Measurements from ENCODE around the gene ST3GAL3.

Gene ST3GAL3

GRCh38 chr1:43789604-43790550, 82.5 kb downstream of the ST3GAL3 start:
- DNase-seq: no peak

DNA sequence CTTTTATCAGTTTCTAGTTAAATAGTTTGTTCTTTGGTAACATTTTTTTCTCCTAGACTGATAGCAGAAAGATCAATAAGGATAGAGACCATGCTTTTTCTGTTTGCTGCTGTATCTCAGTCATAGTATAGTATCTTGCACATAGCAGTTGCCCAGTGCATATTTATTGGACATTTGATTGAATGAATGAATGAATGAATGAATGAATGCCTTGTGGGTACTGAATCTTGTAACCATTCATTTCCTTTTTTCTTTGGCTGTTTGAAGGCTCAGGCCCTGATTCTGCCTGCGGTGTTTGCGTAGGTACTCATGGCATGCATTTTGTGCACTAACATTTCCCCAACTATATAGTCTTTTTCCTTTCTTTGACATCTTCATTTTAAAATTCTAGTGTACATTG, 83.9 kb downstream of the ST3GAL3 start:
- DNase-seq: no peak

DNA sequence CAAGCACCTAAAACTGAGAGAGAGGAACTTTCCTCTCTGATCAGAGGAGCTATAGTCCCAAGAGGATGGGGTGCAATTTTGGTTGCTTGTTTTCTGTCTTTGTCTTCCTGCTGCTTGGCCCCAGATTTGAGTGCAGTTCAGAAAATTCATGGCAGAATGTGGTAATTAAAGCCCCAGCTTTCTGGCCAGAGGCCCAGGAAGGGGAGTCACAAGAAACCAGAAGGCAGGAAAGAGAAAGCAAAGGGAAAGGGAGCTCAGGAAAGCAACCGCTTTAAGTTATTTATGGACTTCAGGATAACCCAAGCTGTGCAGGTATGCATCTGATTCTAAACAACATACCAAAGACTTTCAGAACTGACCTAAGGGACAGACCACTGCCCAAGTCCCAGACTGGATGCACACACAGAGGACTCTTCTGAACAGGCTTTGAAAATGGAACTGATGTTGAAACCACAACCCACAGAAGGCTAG, 88.8 kb downstream of the ST3GAL3 start:
- DNase-seq: peak; percentile 69

DNA sequence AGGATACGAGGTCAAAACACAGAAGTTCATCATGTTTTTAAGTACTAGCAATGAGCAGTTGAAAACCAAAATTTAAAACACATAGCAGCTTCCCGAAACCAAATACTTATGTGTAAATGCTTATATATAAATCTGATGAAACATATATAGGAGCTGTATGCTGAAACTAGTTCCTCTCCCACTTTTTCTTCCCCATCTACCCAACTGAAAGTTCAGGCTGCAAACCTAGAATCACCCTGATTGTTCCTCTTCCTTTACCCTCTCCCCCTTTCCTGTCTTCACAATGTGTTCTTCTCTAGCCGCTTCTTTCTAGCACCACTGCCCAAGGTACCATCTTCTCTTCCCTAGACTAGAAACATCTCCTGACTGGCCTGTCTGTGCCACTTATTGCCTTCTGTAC, 90.6 kb downstream of the ST3GAL3 start:
- peak; percentile 91 for DNase-seq

GRCh38 chr1:43799656-43800635, 92.6 kb downstream of the ST3GAL3 start:
- DNase-seq: no peak

- no peak for DNase-seq
These were observed 93.4 kb downstream of the ST3GAL3 start for GRCh38 chr1:43800771-43801170.

- no peak for DNase-seq
These were observed 93.9 kb downstream of the ST3GAL3 start for GRCh38 chr1:43801203-43801602.

GRCh38 chr1:43802356-43802980, 95.1 kb downstream of the ST3GAL3 start:
- no peak for DNase-seq

GRCh38 chr1:43803105-43803504, 95.8 kb downstream of the ST3GAL3 start:
- no peak for DNase-seq

GRCh38 chr1:43803646-43804045, 96.3 kb downstream of the ST3GAL3 start:
- no peak for DNase-seq

- no peak for DNase-seq
These were observed 97.2 kb downstream of the ST3GAL3 start for GRCh38 chr1:43804569-43804968.

DNA sequence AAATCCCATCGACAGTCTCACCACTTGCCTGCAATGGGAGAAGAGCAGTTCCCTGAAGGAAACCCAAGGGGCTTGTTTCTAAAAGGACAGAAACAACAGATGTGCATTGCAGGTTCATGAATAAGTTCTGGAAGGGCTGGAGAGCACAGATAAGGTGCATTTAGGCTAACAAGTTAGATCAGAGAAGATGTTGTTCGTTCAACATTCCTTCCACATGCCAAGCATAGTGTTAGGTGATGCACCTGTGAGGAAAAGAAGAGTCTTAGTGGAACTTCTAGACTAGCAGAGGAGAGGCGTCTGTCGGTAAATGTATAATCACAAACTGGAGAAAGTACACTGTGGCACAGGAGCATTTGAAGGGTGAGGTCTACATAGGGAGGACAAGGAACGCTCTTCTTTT, 98.0 kb downstream of the ST3GAL3 start:
- no peak for DNase-seq

DNA sequence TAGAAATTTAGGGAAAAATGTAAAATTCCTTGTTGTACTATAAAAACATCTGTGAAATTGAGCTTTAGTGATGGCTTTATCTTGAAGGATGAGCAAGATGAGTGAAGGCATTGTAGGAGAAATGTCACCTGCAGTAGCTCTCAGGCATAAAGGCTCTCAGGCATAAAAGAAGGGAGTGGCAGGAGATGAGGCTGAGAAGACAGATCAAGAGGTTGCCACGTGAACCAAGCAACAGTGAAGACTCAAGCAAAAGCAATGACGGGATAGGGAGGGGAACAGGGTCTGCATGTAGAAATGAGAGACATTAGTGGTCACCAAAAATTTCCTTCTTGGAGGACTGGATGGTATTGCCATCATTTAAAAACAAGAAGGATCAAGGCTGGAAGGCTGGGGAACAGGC, 98.8 kb downstream of the ST3GAL3 start:
- DNase-seq: no peak

DNA sequence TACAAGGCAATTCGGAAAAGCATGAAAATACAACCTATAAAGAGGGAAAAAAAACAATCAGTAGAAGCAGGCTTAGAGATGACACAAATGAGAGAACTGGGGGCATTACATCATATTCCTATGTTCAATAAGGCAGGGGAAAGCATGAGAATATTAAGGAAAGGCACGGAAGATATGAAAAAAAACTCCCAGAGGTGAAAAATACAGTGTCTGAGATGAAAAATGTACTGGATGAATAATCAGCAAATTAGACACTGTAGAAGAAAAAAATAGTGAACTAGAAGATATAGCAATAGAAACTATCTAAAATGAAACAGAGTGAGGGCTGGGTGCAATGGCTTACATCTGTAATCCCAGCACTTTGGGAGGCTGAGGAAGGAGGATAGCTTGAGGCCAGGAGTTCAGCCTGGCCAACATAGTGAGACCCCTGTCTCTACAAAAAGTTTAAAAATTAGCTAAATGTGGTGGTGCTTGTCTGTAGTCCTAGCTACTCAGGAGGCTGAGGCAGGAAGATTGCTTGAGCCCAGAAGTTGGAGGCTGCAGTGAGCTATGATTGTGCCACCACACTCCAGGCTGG, 101.8 kb downstream of the ST3GAL3 start:
- no peak for DNase-seq

GRCh38 chr1:43812579-43812978, 105.2 kb downstream of the ST3GAL3 start:
- no peak for DNase-seq

GRCh38 chr1:43814401-43814800, 107.1 kb downstream of the ST3GAL3 start:
- DNase-seq: peak; percentile 82

DNA sequence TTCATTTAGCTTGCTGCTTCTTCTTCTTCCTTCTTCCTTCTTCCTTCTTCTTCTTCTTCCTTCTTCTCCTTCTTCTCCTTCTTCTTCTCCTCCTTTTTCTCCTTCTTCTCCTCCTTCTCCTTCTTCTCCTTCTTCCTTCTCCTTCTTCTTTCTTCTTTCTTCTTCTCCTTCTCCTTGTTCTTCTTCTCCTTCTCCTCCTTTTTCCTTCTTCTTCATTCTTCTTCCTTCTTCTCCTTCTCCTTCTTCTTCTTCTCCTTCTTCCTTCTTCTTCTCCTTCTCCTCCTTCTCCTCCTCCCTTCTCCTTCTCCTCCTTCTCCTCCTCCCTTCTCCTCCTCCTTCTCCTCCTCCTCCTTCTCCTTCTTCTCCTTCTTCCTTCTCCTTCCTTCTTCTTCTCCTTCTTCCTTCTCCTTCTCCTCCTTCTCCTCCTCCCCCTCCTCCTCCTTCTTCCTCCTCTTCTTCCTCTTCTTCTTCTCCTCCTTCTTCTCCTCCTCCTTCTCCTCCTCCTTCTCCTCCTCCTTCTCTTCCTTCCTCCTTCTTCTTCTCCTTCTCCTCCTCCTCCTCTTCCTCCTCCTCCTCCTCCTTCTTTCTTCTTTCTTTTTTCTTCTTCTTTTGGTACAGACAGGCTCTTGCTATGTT, 110.1 kb downstream of the ST3GAL3 start:
- no peak for DNase-seq

- no peak for DNase-seq
These were observed 111.4 kb downstream of the ST3GAL3 start for GRCh38 chr1:43818691-43819090.

DNA sequence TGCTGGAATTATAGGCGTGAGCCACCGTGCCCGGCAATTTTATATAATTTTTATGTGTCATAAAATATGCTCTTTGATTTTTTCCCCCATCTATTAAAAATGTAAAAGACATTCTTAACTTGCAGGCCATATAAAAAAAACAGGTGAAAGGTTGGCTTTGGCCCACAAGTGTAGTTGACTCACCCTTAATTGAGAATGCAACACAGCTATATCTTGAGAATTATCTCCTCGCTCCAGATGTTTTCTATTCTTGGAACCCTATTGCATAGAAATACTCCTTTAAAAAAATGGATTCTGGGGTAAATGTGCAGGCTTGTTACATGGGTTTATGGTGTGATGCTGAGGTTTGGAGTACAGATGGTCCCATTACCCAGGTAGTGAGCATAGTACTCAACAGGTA, 112.0 kb downstream of the ST3GAL3 start:
- DNase-seq: no peak

- no peak for DNase-seq
These were observed 114.1 kb downstream of the ST3GAL3 start for GRCh38 chr1:43821471-43821870.

DNA sequence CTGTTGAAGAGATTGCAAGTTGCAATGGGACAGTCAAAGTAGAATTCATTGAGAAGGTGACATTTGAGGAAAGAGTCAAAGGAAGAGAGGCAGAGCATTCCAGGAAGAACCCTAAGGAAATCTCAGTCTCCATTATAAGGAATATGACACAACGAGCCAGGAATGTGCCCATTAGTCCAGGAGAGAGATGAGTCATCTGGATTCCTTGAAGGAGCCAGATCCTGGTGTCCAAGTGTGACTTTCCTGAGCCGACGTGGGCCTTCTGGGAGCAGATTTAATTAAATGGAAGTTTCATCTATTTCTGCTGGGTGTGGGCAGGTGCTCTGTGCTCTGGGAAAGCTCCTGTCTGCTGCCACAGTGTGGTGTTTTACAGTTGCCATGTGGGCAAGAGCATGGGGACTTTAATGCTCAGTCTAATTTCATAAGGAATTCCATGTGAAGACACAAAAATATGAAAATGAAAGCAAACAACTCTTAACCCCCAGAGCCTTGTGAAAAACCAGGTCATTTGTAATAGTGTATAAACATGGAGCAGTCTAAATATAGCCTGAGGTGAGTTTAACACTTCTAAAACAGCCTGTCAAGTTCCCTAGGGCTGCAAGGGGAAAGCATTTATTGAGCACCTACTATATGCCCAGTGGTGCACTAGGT, 114.8 kb downstream of the ST3GAL3 start:
- no peak for DNase-seq

GRCh38 chr1:43824795-43825194, 117.5 kb downstream of the ST3GAL3 start:
- no peak for DNase-seq

Measured in MV-4-11 (cell line).